Stomach (tissue), 4 donors: ENCODE measurements around the gene PITPNM3.

Experiments used
- EP300 ChIP-seq: sonication (generic); formaldehyde crosslinking; IDR thresholded peaks from one replicate; pipeline ENCODE4 v1.6.1; 2017; ENCODE audit warnings: antibody characterized with exemption
- POLR2A ChIP-seq, 4 donors: fragments of 450-650 bp; IDR thresholded peaks; one replicate each; pipeline ENCODE4 v1.6.1; 2016; ENCODE audit warnings: antibody characterized with exemption in 4 of 4, control low read depth in 2 of 4, mild to moderate bottlenecking in 1 of 4, moderate library complexity in 1 of 4
- POLR2AphosphoS5 ChIP-seq, 3 donors: sonication (generic); formaldehyde crosslinking; IDR thresholded peaks; one replicate each; pipeline ENCODE4 v1.6.1; 2016; ENCODE audit warnings: antibody characterized with exemption in 3 of 3
- TF ChIP-seq, protein P1 (sequence below), 7 experiments: fragments of 450-650 bp in 4 of 7; fragments of 200-600 bp in 3 of 7; sonication (generic) in 3 of 7; IDR thresholded peaks; one replicate each; pipeline ENCODE4 v1.5.1; 2016 to 2019; ENCODE audit warnings: antibody characterized with exemption in 7 of 7, control low read depth in 2 of 7, mild to moderate bottlenecking in 1 of 7

DNA sequence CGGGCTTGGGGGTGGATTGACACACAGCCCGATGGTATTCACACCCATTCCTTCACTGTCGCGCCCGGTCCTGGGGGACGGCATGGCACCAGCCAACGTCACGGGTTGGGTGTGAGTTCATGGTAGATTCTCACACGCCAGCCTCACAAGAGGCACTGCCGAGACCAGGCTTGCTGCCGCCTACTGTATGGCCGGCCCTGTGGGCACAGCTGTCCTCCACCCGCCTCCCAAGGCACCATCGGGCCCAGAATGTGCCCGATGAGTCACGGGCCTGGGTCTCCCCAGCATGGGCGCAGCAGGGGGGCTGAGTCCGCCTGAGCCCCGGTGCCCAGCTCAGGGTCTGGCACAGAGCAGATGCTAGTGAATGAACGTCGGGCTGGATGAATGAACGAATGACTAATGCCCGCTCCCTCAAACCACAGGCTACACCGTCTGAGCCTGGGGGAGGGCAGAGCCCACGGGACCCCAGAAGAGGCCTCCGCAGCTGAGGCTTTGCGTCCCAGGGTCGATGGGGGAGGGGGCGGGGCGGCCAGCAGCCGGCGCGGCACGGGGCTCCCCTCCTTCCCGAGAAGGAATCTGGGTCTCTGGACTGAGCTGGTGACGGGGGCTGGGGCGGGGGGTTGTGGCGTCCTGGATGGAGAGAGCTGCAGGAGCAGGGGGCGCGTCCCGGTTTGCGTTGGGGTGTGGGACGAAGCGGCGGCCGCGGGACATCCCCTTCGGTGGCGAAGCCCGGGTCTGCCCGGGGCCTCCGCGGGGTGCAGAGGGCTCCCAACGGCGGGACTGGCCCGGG is 829 bp downstream of the PITPNM3 start:
- TF ChIP-seq, protein P1, sequence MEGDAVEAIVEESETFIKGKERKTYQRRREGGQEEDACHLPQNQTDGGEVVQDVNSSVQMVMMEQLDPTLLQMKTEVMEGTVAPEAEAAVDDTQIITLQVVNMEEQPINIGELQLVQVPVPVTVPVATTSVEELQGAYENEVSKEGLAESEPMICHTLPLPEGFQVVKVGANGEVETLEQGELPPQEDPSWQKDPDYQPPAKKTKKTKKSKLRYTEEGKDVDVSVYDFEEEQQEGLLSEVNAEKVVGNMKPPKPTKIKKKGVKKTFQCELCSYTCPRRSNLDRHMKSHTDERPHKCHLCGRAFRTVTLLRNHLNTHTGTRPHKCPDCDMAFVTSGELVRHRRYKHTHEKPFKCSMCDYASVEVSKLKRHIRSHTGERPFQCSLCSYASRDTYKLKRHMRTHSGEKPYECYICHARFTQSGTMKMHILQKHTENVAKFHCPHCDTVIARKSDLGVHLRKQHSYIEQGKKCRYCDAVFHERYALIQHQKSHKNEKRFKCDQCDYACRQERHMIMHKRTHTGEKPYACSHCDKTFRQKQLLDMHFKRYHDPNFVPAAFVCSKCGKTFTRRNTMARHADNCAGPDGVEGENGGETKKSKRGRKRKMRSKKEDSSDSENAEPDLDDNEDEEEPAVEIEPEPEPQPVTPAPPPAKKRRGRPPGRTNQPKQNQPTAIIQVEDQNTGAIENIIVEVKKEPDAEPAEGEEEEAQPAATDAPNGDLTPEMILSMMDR (IDR thresholded peaks at IDR 0.05): peak in 1 of 7 experiments; percentile 7
- TF ChIP-seq EP300 (no peak), POLR2A (IDR thresholded peaks at IDR 0.05) (no peak), POLR2AphosphoS5 (IDR thresholded peaks at IDR 0.05) (peak in 1 of 3 donors; percentile 48)
